Activated B cell treated with CpG ODN at 0.5 μM for 24 hours (primary cell): ENCODE data around the gene CRTC3. TPM values are rescaled to one million over a fixed set of nuclear protein-coding genes. Genes with fewer than 3 reads are reported as not detected.
A peak's percentile ranks its signal among the peaks of the same experiment; 100 is the strongest.

Experiments used
- ATAC-seq: fragments of 200-7000 bp; cut with Tn5 transposase; one replicate; pipeline ENCODE4 v1.10.0; 2021; ENCODE audit warnings: low read depth, mild to moderate bottlenecking, moderate library complexity
- CTCF ChIA-PET: fragments of 350-600 bp; sonication (Branson Sonifier 250); formaldehyde crosslinking; loops from one replicate; lab custom pipeline; 2021; ENCODE audit warnings: antibody characterized with exemption; lab: Charles Lee
- POLR2A ChIA-PET: fragments of 350-600 bp; sonication (Branson Sonifier 250); formaldehyde crosslinking; loops from one replicate; lab custom pipeline; 2021; ENCODE audit warnings: antibody characterized with exemption; lab: Charles Lee
- DNase-seq: peaks from one replicate; pipeline ENCODE4 v3.0.0; 2022
- H3K27ac Mint-ChIP-seq: one replicate; pipeline ENCODE4 v1.8.0; 2020; ENCODE audit warnings: mixed read lengths
- H3K27me3 Mint-ChIP-seq: one replicate; pipeline ENCODE4 v1.8.0; 2021; ENCODE audit warnings: mixed read lengths
- H3K36me3 Mint-ChIP-seq: one replicate; pipeline ENCODE4 v1.8.0; 2021; ENCODE audit warnings: low read depth, mixed read lengths
- H3K4me1 Mint-ChIP-seq: one replicate; pipeline ENCODE4 v1.8.0; 2021; ENCODE audit warnings: mixed read lengths
- H3K4me3 Mint-ChIP-seq: one replicate; pipeline ENCODE4 v1.8.0; 2020; ENCODE audit warnings: mild to moderate bottlenecking, mixed read lengths
- H3K9me3 Mint-ChIP-seq: one replicate; pipeline ENCODE4 v1.8.0; 2020; ENCODE audit warnings: mixed read lengths
- CTCF ChIP-seq: fragments of 200-600 bp; IDR thresholded peaks from one replicate; pipeline ENCODE4 v1.8.0; 2022; ENCODE audit warnings: antibody characterized with exemption, mild to moderate bottlenecking
- intact Hi-C: fragments of 100-400 bp; cut with micrococcal nuclease; formaldehyde crosslinking; loops from one replicate; pipeline ENCODE4 v1.15.1; 2024
- total RNA-seq: library from RNA; stranded (reverse); gene quantifications from 2 replicates; pipeline ENCODE4 v1.2.3, GENCODE V29; 2022

The CRTC3 gene
- total RNA-seq, 1 donor from 2014 or later, result 65.0 TPM

DNA sequence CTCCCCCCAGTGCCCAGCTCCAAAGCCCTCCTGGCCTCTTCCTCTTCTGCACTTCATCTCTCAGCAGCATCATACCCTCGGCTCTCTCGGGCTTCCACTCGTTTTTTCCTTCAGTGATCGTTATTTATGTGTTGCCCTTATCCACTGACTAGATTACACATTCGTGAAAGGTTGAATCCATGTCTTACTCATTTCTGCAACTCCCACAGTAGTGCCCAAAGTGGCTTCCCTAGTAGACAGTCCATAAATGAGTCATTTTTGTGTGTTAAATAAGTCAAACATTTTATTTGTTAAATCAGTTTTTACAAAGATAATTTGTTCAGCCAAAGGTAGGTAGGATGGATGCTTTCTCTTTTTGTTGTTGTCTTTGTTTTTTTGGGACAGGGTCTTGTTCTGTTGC is 87.4 kb downstream of the CRTC3 start:
- Mint-ChIP-seq H3K4me1 (peaks cover 21% of the 10 kb centered on the region), H3K36me3 (peaks cover 54% of the 10 kb centered on the region), H3K27me3 (no peaks in the 10 kb centered on the region), H3K9me3 (no peaks in the 10 kb centered on the region), H3K4me3 (no peak overlapping the region), H3K27ac (no peak overlapping the region)
- TF ChIP-seq CTCF, result no peak
- ChIA-PET POLR2A (no interaction called here), CTCF (no interaction called here)
- no peak for ATAC-seq
- no peak for DNase-seq
- intact Hi-C loops, result loop anchor here (10.0 kb wide), 1 partner anchor 192 kb away; no protein-coding TSS in a partner anchor

- no peak for TF ChIP-seq CTCF
- Mint-ChIP-seq H3K9me3 (no peaks in the 10 kb centered on the region), H3K36me3 (peaks cover 51% of the 10 kb centered on the region), H3K4me3 (no peak overlapping the region), H3K27me3 (no peaks in the 10 kb centered on the region), H3K4me1 (peaks cover 21% of the 10 kb centered on the region), H3K27ac (no peak overlapping the region)
- POLR2A ChIA-PET, result interaction anchor here (0.7 to 0.9 kb wide), 2 partner anchors 14 to 24 kb away, joined by 4 to 5 read pairs; no protein-coding TSS in a partner anchor
- intact Hi-C loops, result loop anchor here (10.0 kb wide), 1 partner anchor 193 kb away; no protein-coding TSS in a partner anchor
- DNase-seq (no peak), ATAC-seq (no peak)
- CTCF ChIA-PET, result no interaction called here
Observed at GRCh38 chr15:90617668-90618097, 88.0 kb downstream of the CRTC3 start.

- Mint-ChIP-seq H3K36me3 (peaks cover 45% of the 10 kb centered on the region), H3K27ac (peak overlapping the region; percentile 54), H3K9me3 (no peaks in the 10 kb centered on the region), H3K27me3 (no peaks in the 10 kb centered on the region), H3K4me1 (peaks cover 21% of the 10 kb centered on the region), H3K4me3 (no peak overlapping the region)
- no peak for DNase-seq
- intact Hi-C loops, result loop anchor here (10.0 kb wide), 1 partner anchor 194 kb away; no protein-coding TSS in a partner anchor
- ATAC-seq, result no peak
- CTCF ChIA-PET, result interaction anchor here (0.9 to 1.1 kb wide), 2 partner anchors 118 to 313 kb away, joined by 3 to 4 read pairs; no protein-coding TSS in a partner anchor
- POLR2A ChIA-PET, result interaction anchor here (0.7 to 1.2 kb wide), 4 partner anchors 15 to 88 kb away, joined by 3 to 5 read pairs (median 4); partner anchors contain the start of gene CRTC3
- no peak for TF ChIP-seq CTCF
Observed at GRCh38 chr15:90618330-90619125, 88.8 kb downstream of the CRTC3 start.

DNA sequence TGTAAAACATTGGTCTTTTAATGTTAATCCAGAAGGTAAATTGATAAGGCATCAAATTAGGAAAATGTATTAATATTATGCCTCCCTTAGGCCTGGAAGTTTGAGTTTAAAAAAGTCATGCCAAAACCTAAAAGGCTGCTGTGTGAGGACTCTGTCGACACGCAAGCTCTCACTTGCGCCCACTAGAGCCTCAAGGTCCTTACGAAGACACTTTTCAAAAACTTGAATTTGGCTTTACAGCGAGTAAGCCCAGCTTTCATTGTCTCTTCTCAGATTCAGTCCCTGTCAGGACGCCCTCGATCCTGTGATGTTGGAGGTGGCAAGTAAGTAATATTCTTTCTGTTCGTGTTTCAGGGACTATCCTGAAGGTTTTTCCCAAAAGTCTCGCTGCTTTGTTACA is 89.7 kb downstream of the CRTC3 start:
- H3K4me3 Mint-ChIP-seq, result no peak overlapping the region
- peak overlapping the region; percentile 88 for H3K27ac Mint-ChIP-seq
- H3K27me3 Mint-ChIP-seq, result no peaks in the 10 kb centered on the region
- TF ChIP-seq CTCF, result no peak
- ATAC-seq (no peak), DNase-seq (no peak)
- ChIA-PET CTCF (interaction anchor here (1.1 to 1.7 kb wide), 2 partner anchors 257 to 312 kb away, joined by 4 read pairs; no protein-coding TSS in a partner anchor), POLR2A (interaction anchor here (0.7 to 1.2 kb wide), 3 partner anchors 25 to 139 kb away, joined by 3 to 4 read pairs (median 3); partner anchors contain the start of gene CRTC3)
- no peaks in the 10 kb centered on the region for H3K9me3 Mint-ChIP-seq
- peaks cover 16% of the 10 kb centered on the region for H3K4me1 Mint-ChIP-seq
- peaks cover 36% of the 10 kb centered on the region for H3K36me3 Mint-ChIP-seq
- intact Hi-C loops, result loop anchor here (10.0 kb wide), 1 partner anchor 195 kb away; no protein-coding TSS in a partner anchor

GRCh38 chr15:90619939-90620338 is 90.2 kb downstream of the CRTC3 start:
- ATAC-seq (no peak), DNase-seq (no peak)
- H3K4me3 Mint-ChIP-seq, result peak overlapping the region; percentile 51
- ChIA-PET POLR2A (interaction anchor here (0.6 kb wide), 1 partner anchor 106 kb away, joined by 4 read pairs; no protein-coding TSS in a partner anchor), CTCF (interaction anchor here (1.7 kb wide), 1 partner anchor 257 kb away, joined by 4 read pairs; no protein-coding TSS in a partner anchor)
- H3K9me3 Mint-ChIP-seq, result no peaks in the 10 kb centered on the region
- no peak for TF ChIP-seq CTCF
- H3K27me3 Mint-ChIP-seq, result no peaks in the 10 kb centered on the region
- peaks cover 34% of the 10 kb centered on the region for H3K36me3 Mint-ChIP-seq
- peak overlapping the region; percentile 88 for H3K27ac Mint-ChIP-seq
- H3K4me1 Mint-ChIP-seq, result peaks cover 16% of the 10 kb centered on the region
- intact Hi-C loops, result loop anchor here (10.0 kb wide), 1 partner anchor 195 kb away; no protein-coding TSS in a partner anchor
